ENCODE measurements around the gene DNAJB6.

Gene DNAJB6

DNA sequence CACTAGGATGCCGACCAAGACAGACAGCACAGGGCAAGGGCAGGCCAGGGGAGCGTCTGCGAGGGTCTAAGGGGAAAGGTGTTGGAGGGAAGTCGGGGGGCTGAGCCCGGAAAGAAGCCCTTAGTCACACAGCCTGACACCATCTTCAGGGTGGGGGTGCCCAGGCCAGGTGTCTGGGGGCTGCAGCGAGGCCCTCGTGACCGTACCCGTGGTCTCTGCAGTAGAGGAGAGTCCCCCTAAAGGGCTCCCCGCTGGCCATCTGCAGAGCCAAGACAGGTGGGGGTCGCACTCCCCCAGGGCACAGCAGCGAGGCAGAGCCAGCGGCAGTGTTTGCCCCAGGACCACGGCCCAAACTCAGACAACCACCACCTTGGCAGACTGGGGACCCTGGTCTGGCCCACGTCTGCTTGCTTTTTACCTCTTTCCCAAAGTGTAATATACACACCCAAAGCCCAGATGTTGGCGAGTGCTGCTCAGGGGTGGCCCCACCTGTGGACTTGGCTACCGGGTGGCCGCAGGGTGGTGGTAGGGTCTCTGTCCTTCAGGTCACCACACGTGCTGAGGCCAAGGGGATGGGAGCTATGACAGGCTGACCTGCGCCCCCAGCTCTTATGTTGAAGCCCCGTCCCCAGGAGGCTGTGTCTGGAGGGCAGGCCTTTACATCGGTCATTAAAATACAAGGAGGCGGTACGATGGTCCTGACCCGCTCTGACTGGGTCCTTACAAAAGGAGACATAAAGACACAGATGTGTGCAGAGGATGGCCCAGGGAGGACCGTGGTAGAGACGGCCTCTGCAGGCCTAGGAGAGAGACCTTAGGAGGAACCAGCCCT, 107.4 kb downstream of the DNAJB6 start:
- Histone ChIP-seq H3K9ac (ENCODE audit: low read depth, low read length) (no peak overlapping the region), H3K9me3 (ENCODE audit: insufficient read depth, low read length, severe bottlenecking) (no peaks in the 10 kb centered on the region), H3K4me3 (ENCODE audit: low read depth in 1 of 2, low read length in 2 of 2) (no peak overlapping the region), H4K20me1 (ENCODE audit: insufficient read depth, low read length) (no peaks in the 10 kb centered on the region; the same call in none of the 2 replicates), H3K27ac (ENCODE audit: low read length) (no peak overlapping the region), H3K27me3 (ENCODE audit: insufficient read depth, low read length, poor library complexity) (no peaks in the 10 kb centered on the region), H3K4me2 (ENCODE audit: insufficient read depth, low read length) (no peak overlapping the region), H3K36me3 (ENCODE audit: insufficient read depth, low read length) (no peaks in the 10 kb centered on the region), H2AFZ (ENCODE audit: low read depth, low read length) (no peak overlapping the region), H3K79me2 (ENCODE audit: insufficient read depth, low read length) (no peaks in the 10 kb centered on the region), H3K4me1 (ENCODE audit: insufficient read depth, low read length) (no peaks in the 10 kb centered on the region)
- DNase-seq (no peak), ATAC-seq (ENCODE audit: insufficient read depth, low read depth) (no peak)
- TF ChIP-seq, protein P1, sequence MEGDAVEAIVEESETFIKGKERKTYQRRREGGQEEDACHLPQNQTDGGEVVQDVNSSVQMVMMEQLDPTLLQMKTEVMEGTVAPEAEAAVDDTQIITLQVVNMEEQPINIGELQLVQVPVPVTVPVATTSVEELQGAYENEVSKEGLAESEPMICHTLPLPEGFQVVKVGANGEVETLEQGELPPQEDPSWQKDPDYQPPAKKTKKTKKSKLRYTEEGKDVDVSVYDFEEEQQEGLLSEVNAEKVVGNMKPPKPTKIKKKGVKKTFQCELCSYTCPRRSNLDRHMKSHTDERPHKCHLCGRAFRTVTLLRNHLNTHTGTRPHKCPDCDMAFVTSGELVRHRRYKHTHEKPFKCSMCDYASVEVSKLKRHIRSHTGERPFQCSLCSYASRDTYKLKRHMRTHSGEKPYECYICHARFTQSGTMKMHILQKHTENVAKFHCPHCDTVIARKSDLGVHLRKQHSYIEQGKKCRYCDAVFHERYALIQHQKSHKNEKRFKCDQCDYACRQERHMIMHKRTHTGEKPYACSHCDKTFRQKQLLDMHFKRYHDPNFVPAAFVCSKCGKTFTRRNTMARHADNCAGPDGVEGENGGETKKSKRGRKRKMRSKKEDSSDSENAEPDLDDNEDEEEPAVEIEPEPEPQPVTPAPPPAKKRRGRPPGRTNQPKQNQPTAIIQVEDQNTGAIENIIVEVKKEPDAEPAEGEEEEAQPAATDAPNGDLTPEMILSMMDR (IDR thresholded peaks at IDR 0.05; ENCODE audit: borderline replicate concordance, extremely low read depth, low read length, poor library complexity, severe bottlenecking), result no peak
- TF ChIP-seq EZH2 (IDR thresholded peaks at IDR 0.05; ENCODE audit: borderline replicate concordance, low read depth, low read length, severe bottlenecking), result no peak

GRCh38 chr7:157444843-157445135, 108.0 kb downstream of the DNAJB6 start:
- H3K36me3 ChIP-seq (ENCODE audit: insufficient read depth, low read length), result no peaks in the 10 kb centered on the region
- DNase-seq (no peak), ATAC-seq (ENCODE audit: insufficient read depth, low read depth) (no peak)
- TF ChIP-seq, protein P1 (IDR thresholded peaks at IDR 0.05; ENCODE audit: borderline replicate concordance, extremely low read depth, low read length, poor library complexity, severe bottlenecking), result no peak
- TF ChIP-seq EZH2 (IDR thresholded peaks at IDR 0.05; ENCODE audit: borderline replicate concordance, low read depth, low read length, severe bottlenecking), result no peak
- H3K79me2 ChIP-seq (ENCODE audit: insufficient read depth, low read length), result no peaks in the 10 kb centered on the region
- no peak overlapping the region for H3K9ac ChIP-seq (ENCODE audit: low read depth, low read length)
- no peak overlapping the region for H3K27ac ChIP-seq (ENCODE audit: low read length)
- no peak overlapping the region for H3K4me3 ChIP-seq (ENCODE audit: low read depth in 1 of 2, low read length in 2 of 2)
- H3K4me1 ChIP-seq (ENCODE audit: insufficient read depth, low read length), result no peaks in the 10 kb centered on the region
- H2AFZ ChIP-seq (ENCODE audit: low read depth, low read length), result no peak overlapping the region
- H4K20me1 ChIP-seq (ENCODE audit: insufficient read depth, low read length), result no peaks in the 10 kb centered on the region; the same call in none of the 2 replicates
- no peaks in the 10 kb centered on the region for H3K9me3 ChIP-seq (ENCODE audit: insufficient read depth, low read length, severe bottlenecking)
- no peaks in the 10 kb centered on the region for H3K27me3 ChIP-seq (ENCODE audit: insufficient read depth, low read length, poor library complexity)
- H3K4me2 ChIP-seq (ENCODE audit: insufficient read depth, low read length), result no peak overlapping the region

- no peaks in the 10 kb centered on the region for H3K79me2 ChIP-seq (ENCODE audit: insufficient read depth, low read length)
- H3K9me3 ChIP-seq (ENCODE audit: insufficient read depth, low read length, severe bottlenecking), result no peaks in the 10 kb centered on the region
- H3K4me1 ChIP-seq (ENCODE audit: insufficient read depth, low read length), result no peaks in the 10 kb centered on the region
- H3K4me3 ChIP-seq (ENCODE audit: low read depth in 1 of 2, low read length in 2 of 2), result no peak overlapping the region
- no peaks in the 10 kb centered on the region for H3K27me3 ChIP-seq (ENCODE audit: insufficient read depth, low read length, poor library complexity)
- no peak overlapping the region for H3K27ac ChIP-seq (ENCODE audit: low read length)
- H4K20me1 ChIP-seq (ENCODE audit: insufficient read depth, low read length), result no peaks in the 10 kb centered on the region; the same call in none of the 2 replicates
- no peak for DNase-seq
- no peaks in the 10 kb centered on the region for H3K36me3 ChIP-seq (ENCODE audit: insufficient read depth, low read length)
- H3K9ac ChIP-seq (ENCODE audit: low read depth, low read length), result no peak overlapping the region
- no peak for ATAC-seq (ENCODE audit: insufficient read depth, low read depth)
- no peak overlapping the region for H2AFZ ChIP-seq (ENCODE audit: low read depth, low read length)
- H3K4me2 ChIP-seq (ENCODE audit: insufficient read depth, low read length), result no peak overlapping the region
- TF ChIP-seq, protein P1 (IDR thresholded peaks at IDR 0.05; ENCODE audit: borderline replicate concordance, extremely low read depth, low read length, poor library complexity, severe bottlenecking), result no peak
- no peak for TF ChIP-seq EZH2 (IDR thresholded peaks at IDR 0.05; ENCODE audit: borderline replicate concordance, low read depth, low read length, severe bottlenecking)
Measured at GRCh38 chr7:157445246-157445955, 108.6 kb downstream of the DNAJB6 start.
